C4-2B (cell line): ENCODE measurements around the gene MTA1.

Experiments used
- ZFX ChIP-seq: fragments of 450-650 bp; IDR thresholded peaks from 2 replicates; pipeline ENCODE4 v1.6.1; 2017
- TF ChIP-seq, protein P1 (sequence below): fragments of 450-650 bp; conservative IDR thresholded peaks from 2 replicates; pipeline ENCODE4 v1.5.1; 2017; ENCODE audit warnings: mild to moderate bottlenecking

DNA sequence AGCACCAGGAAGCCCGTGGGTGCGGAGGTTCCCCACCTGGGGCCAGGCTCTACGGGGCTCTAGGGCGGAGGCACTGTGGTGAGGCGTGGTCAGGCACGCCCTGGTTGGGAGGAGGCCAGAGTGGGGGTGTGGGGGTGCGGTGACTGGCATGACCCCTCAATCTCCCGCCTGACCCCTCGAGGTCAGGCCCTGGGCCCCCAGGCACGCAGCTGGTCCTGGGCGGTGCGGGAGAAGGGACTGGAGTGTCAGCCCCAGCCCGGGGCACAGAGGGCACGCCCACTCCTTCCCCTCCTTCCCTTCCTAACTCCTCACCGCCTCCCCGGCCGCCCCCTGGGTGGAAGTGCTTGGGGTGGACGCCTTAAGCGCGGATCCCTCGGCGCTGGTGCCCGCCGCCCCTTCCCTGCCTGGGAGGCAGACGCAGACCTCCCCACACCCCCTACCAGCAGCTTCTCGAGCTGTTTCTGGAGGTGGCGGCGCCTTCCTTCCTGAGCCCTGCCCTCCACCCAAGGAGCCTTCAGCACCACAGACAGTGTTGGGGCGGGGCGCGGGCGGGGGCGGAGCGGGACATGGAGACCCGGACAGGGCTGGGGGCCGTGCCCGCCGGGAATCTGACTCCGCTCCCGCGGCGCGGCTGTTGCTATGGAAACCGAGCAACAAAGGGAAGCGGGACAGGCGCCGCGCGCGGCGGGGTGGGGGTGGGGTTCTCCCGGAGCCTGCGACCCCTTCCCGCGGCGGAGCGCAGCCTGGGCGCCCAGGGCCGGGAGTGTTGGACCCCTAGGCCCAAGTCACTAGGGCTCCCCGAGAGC is 54.3 kb downstream of the MTA1 start:
- TF ChIP-seq, protein P1, sequence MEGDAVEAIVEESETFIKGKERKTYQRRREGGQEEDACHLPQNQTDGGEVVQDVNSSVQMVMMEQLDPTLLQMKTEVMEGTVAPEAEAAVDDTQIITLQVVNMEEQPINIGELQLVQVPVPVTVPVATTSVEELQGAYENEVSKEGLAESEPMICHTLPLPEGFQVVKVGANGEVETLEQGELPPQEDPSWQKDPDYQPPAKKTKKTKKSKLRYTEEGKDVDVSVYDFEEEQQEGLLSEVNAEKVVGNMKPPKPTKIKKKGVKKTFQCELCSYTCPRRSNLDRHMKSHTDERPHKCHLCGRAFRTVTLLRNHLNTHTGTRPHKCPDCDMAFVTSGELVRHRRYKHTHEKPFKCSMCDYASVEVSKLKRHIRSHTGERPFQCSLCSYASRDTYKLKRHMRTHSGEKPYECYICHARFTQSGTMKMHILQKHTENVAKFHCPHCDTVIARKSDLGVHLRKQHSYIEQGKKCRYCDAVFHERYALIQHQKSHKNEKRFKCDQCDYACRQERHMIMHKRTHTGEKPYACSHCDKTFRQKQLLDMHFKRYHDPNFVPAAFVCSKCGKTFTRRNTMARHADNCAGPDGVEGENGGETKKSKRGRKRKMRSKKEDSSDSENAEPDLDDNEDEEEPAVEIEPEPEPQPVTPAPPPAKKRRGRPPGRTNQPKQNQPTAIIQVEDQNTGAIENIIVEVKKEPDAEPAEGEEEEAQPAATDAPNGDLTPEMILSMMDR = no peak
- TF ChIP-seq ZFX = no peak
